NB4 (cell line): ENCODE measurements around the gene MARS1.

Experiments
- MYC ChIP-seq: IDR thresholded peaks from 2 replicates; pipeline ENCODE4 v1.6.1; 2011; ENCODE audit warnings: low read depth, low read length
- POLR2A ChIP-seq: IDR thresholded peaks from 2 replicates; pipeline ENCODE4 v1.6.1; 2011; ENCODE audit warnings: mild to moderate bottlenecking; ENCODE audit not compliant: insufficient read length; ENCODE audit errors: extremely low read depth
- TF ChIP-seq, protein P1 (sequence below): IDR thresholded peaks from one replicate; pipeline ENCODE4 v1.5.1; 2012; ENCODE audit warnings: low read depth, low read length
- TF ChIP-seq, protein P2 (sequence below): IDR thresholded peaks from 2 replicates; pipeline ENCODE4 v1.6.1; 2011; ENCODE audit warnings: low read depth, low read length

DNA sequence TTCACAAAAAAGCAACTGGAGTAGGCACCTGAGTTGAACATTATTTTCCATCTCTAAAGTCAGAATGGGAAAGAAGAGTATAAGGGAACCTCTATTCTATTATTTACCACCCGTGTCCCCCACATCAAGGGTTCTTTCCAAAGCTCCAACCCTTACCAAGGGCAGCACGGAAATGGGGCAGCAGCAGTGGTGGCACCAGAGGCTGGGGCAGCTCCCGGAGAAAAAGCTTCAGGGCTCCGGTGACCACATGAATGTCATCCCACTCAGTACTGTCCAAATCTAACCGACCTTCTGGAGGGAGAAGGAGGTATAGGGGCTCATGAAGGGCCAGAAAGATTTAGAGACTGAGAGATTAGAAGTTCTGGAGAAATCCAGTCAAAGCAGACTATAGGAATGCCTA is 14.0 kb upstream of the MARS1 start:
- TF ChIP-seq, protein P1, sequence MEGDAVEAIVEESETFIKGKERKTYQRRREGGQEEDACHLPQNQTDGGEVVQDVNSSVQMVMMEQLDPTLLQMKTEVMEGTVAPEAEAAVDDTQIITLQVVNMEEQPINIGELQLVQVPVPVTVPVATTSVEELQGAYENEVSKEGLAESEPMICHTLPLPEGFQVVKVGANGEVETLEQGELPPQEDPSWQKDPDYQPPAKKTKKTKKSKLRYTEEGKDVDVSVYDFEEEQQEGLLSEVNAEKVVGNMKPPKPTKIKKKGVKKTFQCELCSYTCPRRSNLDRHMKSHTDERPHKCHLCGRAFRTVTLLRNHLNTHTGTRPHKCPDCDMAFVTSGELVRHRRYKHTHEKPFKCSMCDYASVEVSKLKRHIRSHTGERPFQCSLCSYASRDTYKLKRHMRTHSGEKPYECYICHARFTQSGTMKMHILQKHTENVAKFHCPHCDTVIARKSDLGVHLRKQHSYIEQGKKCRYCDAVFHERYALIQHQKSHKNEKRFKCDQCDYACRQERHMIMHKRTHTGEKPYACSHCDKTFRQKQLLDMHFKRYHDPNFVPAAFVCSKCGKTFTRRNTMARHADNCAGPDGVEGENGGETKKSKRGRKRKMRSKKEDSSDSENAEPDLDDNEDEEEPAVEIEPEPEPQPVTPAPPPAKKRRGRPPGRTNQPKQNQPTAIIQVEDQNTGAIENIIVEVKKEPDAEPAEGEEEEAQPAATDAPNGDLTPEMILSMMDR, result no peak
- TF ChIP-seq POLR2A (no peak), MYC (no peak)
- TF ChIP-seq, protein P2, sequence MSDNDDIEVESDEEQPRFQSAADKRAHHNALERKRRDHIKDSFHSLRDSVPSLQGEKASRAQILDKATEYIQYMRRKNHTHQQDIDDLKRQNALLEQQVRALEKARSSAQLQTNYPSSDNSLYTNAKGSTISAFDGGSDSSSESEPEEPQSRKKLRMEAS, result no peak
